ENCODE results near the gene DOK4.

DNA sequence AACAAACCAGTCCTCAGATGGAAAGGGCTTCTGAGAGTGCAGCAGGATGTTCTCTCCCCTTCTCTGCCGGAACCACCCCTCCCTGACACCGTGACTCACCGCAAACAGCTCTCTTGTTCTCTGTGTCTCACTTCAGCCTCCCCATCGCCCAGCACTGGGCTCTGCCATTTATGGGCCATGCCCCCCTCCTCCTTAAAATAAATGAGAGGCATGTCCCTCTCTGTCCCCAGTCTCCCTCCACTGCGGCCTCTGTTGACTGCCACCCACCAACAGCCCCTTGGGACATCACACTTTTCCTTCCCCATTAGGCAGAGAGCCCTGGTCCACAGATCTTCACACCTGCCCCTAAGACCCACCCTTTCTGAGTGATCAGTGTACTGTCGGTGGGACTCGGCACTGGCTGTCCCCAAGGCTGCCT, 43.8 kb upstream of the DOK4 start:
- TF ChIP-seq, protein P1, sequence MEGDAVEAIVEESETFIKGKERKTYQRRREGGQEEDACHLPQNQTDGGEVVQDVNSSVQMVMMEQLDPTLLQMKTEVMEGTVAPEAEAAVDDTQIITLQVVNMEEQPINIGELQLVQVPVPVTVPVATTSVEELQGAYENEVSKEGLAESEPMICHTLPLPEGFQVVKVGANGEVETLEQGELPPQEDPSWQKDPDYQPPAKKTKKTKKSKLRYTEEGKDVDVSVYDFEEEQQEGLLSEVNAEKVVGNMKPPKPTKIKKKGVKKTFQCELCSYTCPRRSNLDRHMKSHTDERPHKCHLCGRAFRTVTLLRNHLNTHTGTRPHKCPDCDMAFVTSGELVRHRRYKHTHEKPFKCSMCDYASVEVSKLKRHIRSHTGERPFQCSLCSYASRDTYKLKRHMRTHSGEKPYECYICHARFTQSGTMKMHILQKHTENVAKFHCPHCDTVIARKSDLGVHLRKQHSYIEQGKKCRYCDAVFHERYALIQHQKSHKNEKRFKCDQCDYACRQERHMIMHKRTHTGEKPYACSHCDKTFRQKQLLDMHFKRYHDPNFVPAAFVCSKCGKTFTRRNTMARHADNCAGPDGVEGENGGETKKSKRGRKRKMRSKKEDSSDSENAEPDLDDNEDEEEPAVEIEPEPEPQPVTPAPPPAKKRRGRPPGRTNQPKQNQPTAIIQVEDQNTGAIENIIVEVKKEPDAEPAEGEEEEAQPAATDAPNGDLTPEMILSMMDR (IDR thresholded peaks at IDR 0.05), result no peak
- TF ChIP-seq POLR2A (IDR thresholded peaks at IDR 0.05), result no peak

All from heart left ventricle (tissue), 13 donors.